Panc1 (cell line): ENCODE data around the gene TGM1. TPM values are rescaled to one million over a fixed set of nuclear protein-coding genes. Genes with fewer than 3 reads are reported as not detected.
"Not testable (repeated sequence)": the region's sequence is repeated elsewhere in the genome, so short reads cannot be mapped to it uniquely, and the experiment has no call there.

Source experiments
- ATAC-seq: fragments of 200-7000 bp; cut with Tn5 transposase; 2 replicates; pipeline ENCODE4 v1.9.1; 2020; ENCODE audit warnings: mild to moderate bottlenecking, moderate library complexity
- BruUV-seq: library from RNA; stranded (reverse); fragments of 400-500 nt; replicated peaks from 2 replicates; lab custom pipeline; 2021; lab: Mats Ljungman, UMichigan
- CTCF ChIA-PET: fragments of 300-600 bp; sonication (Branson Sonifier 250); formaldehyde crosslinking; loops from one replicate; lab custom pipeline; 2022; ENCODE audit warnings: antibody characterized with exemption; lab: Charles Lee
- POLR2A ChIA-PET: fragments of 300-600 bp; sonication (Branson Sonifier 250); formaldehyde crosslinking; loops from one replicate; lab custom pipeline; 2022; ENCODE audit warnings: antibody characterized with exemption; lab: Charles Lee
- DNase-seq: peaks from one replicate; pipeline ENCODE4 v3.0.0-alpha.2; 2010; ENCODE audit warnings: low read depth, low spot score
- H3K27ac ChIP-seq: 2 replicates; pipeline ENCODE4 v1.5.1; 2011; ENCODE audit warnings: mild to moderate bottlenecking, low read length, inconsistent platforms
- H3K27me3 ChIP-seq: fragments of 200-500 bp; sonication (Bioruptor generic); 2 replicates; pipeline ENCODE4 v1.6.0; 2014; ENCODE audit warnings: low read length, inconsistent platforms; ENCODE audit not compliant: control insufficient read depth, insufficient read depth
- H3K36me3 ChIP-seq: fragments of 200-500 bp; sonication (Bioruptor generic); 2 replicates; pipeline ENCODE4 v1.5.1; 2014; ENCODE audit warnings: inconsistent platforms, mild to moderate bottlenecking, low read length, moderate library complexity; ENCODE audit not compliant: control insufficient read depth, insufficient read depth
- H3K4me1 ChIP-seq: 2 replicates; pipeline ENCODE4 v1.5.1; 2011; ENCODE audit warnings: inconsistent platforms, mild to moderate bottlenecking, low read length, moderate library complexity; ENCODE audit not compliant: control insufficient read depth, insufficient read depth
- H3K4me3 ChIP-seq, 2 experiments: 2 replicates each; pipeline ENCODE4 v1.5.1; 2011 to 2012; ENCODE audit warnings: low read depth in 2 of 2, low read length in 2 of 2, mild to moderate bottlenecking in 2 of 2, inconsistent platforms in 1 of 2, moderate library complexity in 1 of 2
- H3K9me3 ChIP-seq: fragments of 200-500 bp; sonication (Bioruptor generic); 2 replicates; pipeline ENCODE4 v1.5.1; 2014; ENCODE audit warnings: low read depth, mild to moderate bottlenecking, inconsistent platforms, low read length, moderate library complexity; ENCODE audit not compliant: control insufficient read depth, insufficient read depth
- POLR2AphosphoS5 ChIP-seq: IDR thresholded peaks from 2 replicates; pipeline ENCODE4 v1.6.1; 2012; ENCODE audit warnings: mild to moderate bottlenecking, low read depth, low read length, moderate library complexity
- SIN3A ChIP-seq: IDR thresholded peaks from 2 replicates; pipeline ENCODE4 v1.6.1; 2012; ENCODE audit warnings: low read depth, mild to moderate bottlenecking, low read length, moderate library complexity, borderline replicate concordance; ENCODE audit not compliant: insufficient read depth
- TCF7L2 ChIP-seq: IDR thresholded peaks from 2 replicates; pipeline ENCODE4 v1.6.1; 2011; ENCODE audit warnings: mild to moderate bottlenecking, low read depth, low read length, inconsistent platforms
- in situ Hi-C: cut with HindIII; loops from 2 replicates; pipeline ENCODE4 v1.10.0; 2016; ENCODE audit warnings: low sequenced_read_pairs, low pct_unique_long_range_greater_than_20kb
- intact Hi-C: fragments of 100-400 bp; cut with micrococcal nuclease; formaldehyde crosslinking; loops from one replicate; pipeline ENCODE4 v1.10.0; 2022; ENCODE audit not compliant: unreplicated experiment
- total RNA-seq: library from RNA; stranded (reverse); gene quantifications from one replicate; pipeline ENCODE4 v1.2.1, GENCODE V29; 2021; ENCODE audit not compliant: unreplicated experiment
- TF ChIP-seq, protein P1 (sequence below): fragments of 450-650 bp; IDR thresholded peaks from 2 replicates; pipeline ENCODE4 v1.5.1; 2017; ENCODE audit warnings: mild to moderate bottlenecking
- TF ChIP-seq, protein P2 (sequence below), 2 experiments: IDR thresholded peaks; 2 replicates each; pipeline ENCODE4 v1.6.1; 2011 to 2012; ENCODE audit warnings: low read depth in 2 of 2, control low read depth in 1 of 2, low read length in 1 of 2, mild to moderate bottlenecking in 1 of 2, moderate library complexity in 1 of 2; ENCODE audit not compliant: insufficient read depth in 1 of 2

Gene TGM1
- total RNA-seq, 1 experiment from 2014 or later: 2.3 TPM

DNA sequence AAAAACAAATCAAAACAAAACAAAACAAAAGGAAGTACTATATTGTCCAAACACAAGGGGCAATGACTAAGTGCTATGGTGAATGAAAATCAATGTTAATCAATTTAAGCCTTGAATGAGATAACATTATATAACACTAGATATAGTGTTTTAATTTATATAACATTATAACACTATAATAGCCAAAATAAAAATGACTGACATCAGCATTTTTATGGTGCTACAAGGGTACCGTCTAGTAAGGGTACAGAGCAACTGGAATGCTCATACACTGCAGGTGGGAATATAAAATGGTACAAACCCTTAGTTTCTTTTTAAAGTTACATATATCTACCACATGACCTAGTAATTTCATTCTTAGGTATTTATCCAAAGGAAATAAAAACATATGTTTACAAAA is 36.5 kb downstream of the TGM1 start:
- H3K27ac ChIP-seq: no peak overlapping the region
- POLR2A ChIA-PET: no interaction called here
- CTCF ChIA-PET: no interaction called here
- in situ Hi-C loops (no loop called here), intact Hi-C loops (no loop called here)
- no peaks in the 10 kb centered on the region for H3K9me3 ChIP-seq
- no peak overlapping the region for H3K4me3 ChIP-seq
- TF ChIP-seq POLR2AphosphoS5 (no peak), TCF7L2 (no peak), SIN3A (no peak)
- TF ChIP-seq, protein P1, sequence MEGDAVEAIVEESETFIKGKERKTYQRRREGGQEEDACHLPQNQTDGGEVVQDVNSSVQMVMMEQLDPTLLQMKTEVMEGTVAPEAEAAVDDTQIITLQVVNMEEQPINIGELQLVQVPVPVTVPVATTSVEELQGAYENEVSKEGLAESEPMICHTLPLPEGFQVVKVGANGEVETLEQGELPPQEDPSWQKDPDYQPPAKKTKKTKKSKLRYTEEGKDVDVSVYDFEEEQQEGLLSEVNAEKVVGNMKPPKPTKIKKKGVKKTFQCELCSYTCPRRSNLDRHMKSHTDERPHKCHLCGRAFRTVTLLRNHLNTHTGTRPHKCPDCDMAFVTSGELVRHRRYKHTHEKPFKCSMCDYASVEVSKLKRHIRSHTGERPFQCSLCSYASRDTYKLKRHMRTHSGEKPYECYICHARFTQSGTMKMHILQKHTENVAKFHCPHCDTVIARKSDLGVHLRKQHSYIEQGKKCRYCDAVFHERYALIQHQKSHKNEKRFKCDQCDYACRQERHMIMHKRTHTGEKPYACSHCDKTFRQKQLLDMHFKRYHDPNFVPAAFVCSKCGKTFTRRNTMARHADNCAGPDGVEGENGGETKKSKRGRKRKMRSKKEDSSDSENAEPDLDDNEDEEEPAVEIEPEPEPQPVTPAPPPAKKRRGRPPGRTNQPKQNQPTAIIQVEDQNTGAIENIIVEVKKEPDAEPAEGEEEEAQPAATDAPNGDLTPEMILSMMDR: no peak
- TF ChIP-seq, protein P2, sequence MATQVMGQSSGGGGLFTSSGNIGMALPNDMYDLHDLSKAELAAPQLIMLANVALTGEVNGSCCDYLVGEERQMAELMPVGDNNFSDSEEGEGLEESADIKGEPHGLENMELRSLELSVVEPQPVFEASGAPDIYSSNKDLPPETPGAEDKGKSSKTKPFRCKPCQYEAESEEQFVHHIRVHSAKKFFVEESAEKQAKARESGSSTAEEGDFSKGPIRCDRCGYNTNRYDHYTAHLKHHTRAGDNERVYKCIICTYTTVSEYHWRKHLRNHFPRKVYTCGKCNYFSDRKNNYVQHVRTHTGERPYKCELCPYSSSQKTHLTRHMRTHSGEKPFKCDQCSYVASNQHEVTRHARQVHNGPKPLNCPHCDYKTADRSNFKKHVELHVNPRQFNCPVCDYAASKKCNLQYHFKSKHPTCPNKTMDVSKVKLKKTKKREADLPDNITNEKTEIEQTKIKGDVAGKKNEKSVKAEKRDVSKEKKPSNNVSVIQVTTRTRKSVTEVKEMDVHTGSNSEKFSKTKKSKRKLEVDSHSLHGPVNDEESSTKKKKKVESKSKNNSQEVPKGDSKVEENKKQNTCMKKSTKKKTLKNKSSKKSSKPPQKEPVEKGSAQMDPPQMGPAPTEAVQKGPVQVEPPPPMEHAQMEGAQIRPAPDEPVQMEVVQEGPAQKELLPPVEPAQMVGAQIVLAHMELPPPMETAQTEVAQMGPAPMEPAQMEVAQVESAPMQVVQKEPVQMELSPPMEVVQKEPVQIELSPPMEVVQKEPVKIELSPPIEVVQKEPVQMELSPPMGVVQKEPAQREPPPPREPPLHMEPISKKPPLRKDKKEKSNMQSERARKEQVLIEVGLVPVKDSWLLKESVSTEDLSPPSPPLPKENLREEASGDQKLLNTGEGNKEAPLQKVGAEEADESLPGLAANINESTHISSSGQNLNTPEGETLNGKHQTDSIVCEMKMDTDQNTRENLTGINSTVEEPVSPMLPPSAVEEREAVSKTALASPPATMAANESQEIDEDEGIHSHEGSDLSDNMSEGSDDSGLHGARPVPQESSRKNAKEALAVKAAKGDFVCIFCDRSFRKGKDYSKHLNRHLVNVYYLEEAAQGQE (IDR thresholded peaks at IDR 0.05; ENCODE audit: insufficient read depth in 1 of 2, low read depth in 2 of 2, low read length in 1 of 2): no peak
- ATAC-seq (no peak), DNase-seq (no peak)
- H3K27me3 ChIP-seq: no peaks in the 10 kb centered on the region
- BruUV-seq: no TSS peak
- H3K4me1 ChIP-seq: 0 out of 2 replicates have a peak, but pooled peaks cover 3% of the 10 kb centered on the region
- peaks cover 6% of the 10 kb centered on the region for H3K36me3 ChIP-seq

DNA sequence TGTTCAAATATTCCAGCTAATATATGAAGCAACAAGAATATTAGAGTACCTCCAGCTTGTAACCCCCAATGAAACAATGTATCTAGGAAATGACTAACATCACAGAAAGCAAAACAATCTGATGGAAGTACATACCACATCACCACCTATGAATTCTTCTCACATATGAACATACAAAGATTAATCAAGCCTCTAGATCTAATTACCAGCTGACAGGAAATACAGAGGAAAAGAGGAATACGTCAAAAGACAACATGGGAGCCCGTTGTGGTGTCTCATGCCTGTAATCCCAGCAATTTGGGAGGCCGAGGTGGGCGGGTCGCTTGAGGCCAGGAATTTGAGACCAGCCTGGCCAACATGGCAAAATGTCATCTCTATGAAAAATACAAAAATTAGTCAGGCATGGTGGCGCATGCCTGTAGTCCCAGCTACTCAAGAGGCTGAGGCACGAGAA is 38.3 kb downstream of the TGM1 start:
- in situ Hi-C loops (no loop called here), intact Hi-C loops (no loop called here)
- ATAC-seq (peak; percentile 63; the same call in 1 of the 2 replicates), DNase-seq (no peak)
- Histone ChIP-seq H3K4me1 (no peaks in the 10 kb centered on the region), H3K36me3 (peaks cover 4% of the 10 kb centered on the region; the same call in 1 of the 2 replicates), H3K4me3 (no peak overlapping the region), H3K27me3 (no peaks in the 10 kb centered on the region), H3K27ac (no peak overlapping the region), H3K9me3 (no peaks in the 10 kb centered on the region)
- POLR2A ChIA-PET: interaction anchor here (0.8 kb wide), 1 partner anchor 42 kb away, joined by 11 read pairs; no protein-coding TSS in a partner anchor
- BruUV-seq: no TSS peak
- no peak for TF ChIP-seq TCF7L2
- TF ChIP-seq, protein P1: no peak
- no peak for TF ChIP-seq SIN3A
- no peak for TF ChIP-seq POLR2AphosphoS5
- TF ChIP-seq, protein P2 (IDR thresholded peaks at IDR 0.05; ENCODE audit: insufficient read depth in 1 of 2, low read depth in 2 of 2, low read length in 1 of 2): no peak
- CTCF ChIA-PET: no interaction called here

DNA sequence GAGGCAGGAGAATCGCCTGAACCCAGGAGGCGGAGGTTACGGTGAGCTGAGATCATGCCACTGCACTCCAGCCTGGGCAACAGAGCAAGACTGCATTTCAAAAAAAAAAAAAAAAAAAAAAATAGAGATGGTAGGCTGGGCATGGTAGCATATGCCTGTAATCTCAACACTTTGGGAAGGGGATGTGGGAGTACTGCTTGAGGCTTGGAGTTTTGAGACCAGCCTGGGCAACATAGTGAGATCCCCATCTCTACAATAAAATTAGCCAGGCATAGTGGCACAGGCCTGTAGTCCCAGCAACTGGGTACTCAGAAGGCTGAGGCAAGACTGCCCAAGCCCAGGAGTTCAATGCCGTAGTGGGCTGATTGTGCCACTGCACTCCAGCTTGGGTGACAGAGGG is 40.0 kb downstream of the TGM1 start:
- H3K27me3 ChIP-seq, H3K4me3 ChIP-seq, BruUV-seq, CTCF ChIA-PET, H3K9me3 ChIP-seq, DNase-seq, H3K36me3 ChIP-seq, in situ Hi-C loops, H3K4me1 ChIP-seq, ATAC-seq, intact Hi-C loops, H3K27ac ChIP-seq, POLR2A ChIA-PET: not testable (repeated sequence)
